BJ (cell line): ENCODE results near the gene KRT86. TPM values are rescaled to one million over a fixed set of nuclear protein-coding genes. Genes with fewer than 3 reads are reported as not detected.

Experiments
- CTCF ChIA-PET: fragments of 350-600 bp; formaldehyde crosslinking; extraction: SDS; loops from one replicate; lab custom pipeline; 2021; ENCODE audit warnings: antibody characterized with exemption, inconsistent platforms; lab: Yijun Ruan, JAX
- POLR2A ChIA-PET: fragments of 300-600 bp; sonication (Branson Sonifier 250); formaldehyde crosslinking; extraction: SDS; loops from one replicate; lab custom pipeline; 2021; ENCODE audit warnings: antibody characterized with exemption; lab: Charles Lee
- DNase-seq: peaks from one replicate; pipeline ENCODE4 v3.0.0-alpha.2; 2011; ENCODE audit warnings: low read depth
- H3K27me3 ChIP-seq: 2 replicates; pipeline ENCODE4 v1.6.0; 2011; ENCODE audit warnings: low read length; ENCODE audit not compliant: control insufficient read depth, insufficient read depth
- H3K36me3 ChIP-seq: 2 replicates; pipeline ENCODE4 v1.5.1; 2011; ENCODE audit warnings: low read length; ENCODE audit not compliant: control insufficient read depth, insufficient read depth
- H3K4me3 ChIP-seq: 2 replicates; pipeline ENCODE4 v1.5.1; 2011; ENCODE audit warnings: low read depth, mild to moderate bottlenecking, control low read depth, low read length
- CTCF ChIP-seq: IDR thresholded peaks from 2 replicates; pipeline ENCODE4 v1.5.1; 2011; ENCODE audit warnings: low read depth, mild to moderate bottlenecking, control low read depth, inconsistent platforms, low read length, moderate library complexity; ENCODE audit not compliant: insufficient read depth
- polyA plus RNA-seq: library from polyadenylated mRNA; depleted of rRNA; stranded (reverse); fragments of >200 nt; gene quantifications from 2 replicates; pipeline ENCODE4 v1.2.3, GENCODE V29; 2011

Gene KRT86
- polyA plus RNA-seq, 1 experiment = 2.5 TPM

DNA sequence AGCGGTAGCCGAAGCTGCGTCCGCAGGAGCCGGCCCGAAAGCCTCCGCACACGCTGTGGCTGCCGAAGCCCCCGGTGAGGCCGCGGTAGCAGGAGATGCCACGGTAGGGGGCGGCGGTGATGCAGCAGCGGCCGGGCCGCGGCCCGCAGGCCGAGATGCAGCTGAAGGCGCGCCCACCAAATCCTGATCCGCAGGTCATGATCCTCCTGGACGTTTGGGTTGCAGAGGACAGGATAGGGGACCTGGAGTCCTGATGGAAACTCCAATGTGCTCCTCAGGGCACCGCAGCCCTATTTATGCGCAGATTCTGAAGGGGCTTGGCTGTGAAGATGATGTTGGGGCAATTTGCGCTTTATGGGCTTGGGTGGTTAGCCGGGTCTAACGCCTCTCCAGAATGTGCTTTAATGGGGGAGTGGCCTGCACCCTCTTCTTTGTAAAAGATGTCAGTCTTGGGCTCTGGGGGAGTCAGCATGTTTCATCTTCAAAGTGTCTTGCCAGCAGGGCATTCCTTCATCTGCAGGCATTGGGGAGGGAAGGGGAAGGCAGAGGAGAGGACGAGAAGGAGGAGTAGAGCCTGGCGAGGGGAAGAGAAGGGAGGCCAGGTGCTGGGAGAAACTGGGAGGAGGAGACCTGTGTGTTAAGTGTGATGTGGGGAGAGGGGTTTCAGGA lies 17.0 kb downstream of the KRT86 start, which contains the start of gene KRT81:
Gene KRT81 (minus strand): TSS at position 268 of the 669 bp plus-strand sequence. CDS start 69 bp downstream, at position 199.
- DNase-seq = no peak
- TF ChIP-seq CTCF = no peak
- no peaks in the 10 kb centered on the region for H3K27me3 ChIP-seq
- no peaks in the 10 kb centered on the region for H3K36me3 ChIP-seq
- POLR2A ChIA-PET = no interaction called here
- no peak within 1 kb of the TSS for H3K4me3 ChIP-seq
- CTCF ChIA-PET = interaction anchor here (1.0 to 1.8 kb wide), 2 partner anchors 12 to 35 kb away, joined by 3 to 6 read pairs; no protein-coding TSS in a partner anchor

GRCh38 chr12:52293926-52294325 lies 19.5 kb downstream of the KRT86 start:
- no peak for TF ChIP-seq CTCF
- Histone ChIP-seq H3K27me3 (peaks cover 1% of the 10 kb centered on the region; the same call in 1 of the 2 replicates), H3K4me3 (no peak overlapping the region), H3K36me3 (no peaks in the 10 kb centered on the region)
- DNase-seq = no peak
- ChIA-PET POLR2A (no interaction called here), CTCF (interaction anchor here (2.9 kb wide), 1 partner anchor 33 kb away, joined by 16 read pairs; no protein-coding TSS in a partner anchor)

GRCh38 chr12:52294803-52295202 lies 20.4 kb downstream of the KRT86 start:
- ChIA-PET POLR2A (no interaction called here), CTCF (interaction anchor here (0.8 to 2.9 kb wide), 8 partner anchors 10 to 590 kb away, joined by 3 to 16 read pairs (median 4); no protein-coding TSS in a partner anchor)
- TF ChIP-seq CTCF = no peak

DNA sequence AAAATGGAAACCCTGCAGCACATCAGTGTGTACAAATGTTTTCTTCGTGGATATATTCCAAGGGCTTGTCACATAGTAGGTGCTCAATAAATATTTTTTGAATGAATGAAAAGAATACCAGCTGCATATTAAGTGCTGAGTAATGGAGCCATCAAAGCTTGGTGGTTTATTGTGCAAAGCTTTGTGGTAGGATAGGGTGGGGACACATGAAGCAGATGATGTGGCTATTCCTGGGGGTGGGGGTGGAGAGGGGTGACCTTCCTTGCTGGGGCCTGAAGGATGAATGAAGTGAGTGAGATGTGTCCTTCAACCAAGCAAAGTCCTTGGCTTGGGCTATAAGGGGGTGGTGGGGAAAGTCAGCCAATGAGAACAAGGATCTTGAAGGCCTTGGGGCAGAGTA lies 21.2 kb downstream of the KRT86 start:
- Histone ChIP-seq H3K4me3 (no peak overlapping the region), H3K27me3 (peaks cover 1% of the 10 kb centered on the region; the same call in 1 of the 2 replicates), H3K36me3 (no peaks in the 10 kb centered on the region)
- ChIA-PET CTCF (interaction anchor here (0.5 to 2.9 kb wide), 10 partner anchors 9 to 589 kb away, joined by 3 to 16 read pairs (median 4); no protein-coding TSS in a partner anchor), POLR2A (no interaction called here)
- DNase-seq = no peak
- no peak for TF ChIP-seq CTCF

More at GRCh38 chr12:52294803-52295202, 20.4 kb downstream of the KRT86 start:
- no peak overlapping the region for H3K4me3 ChIP-seq
- peaks cover 1% of the 10 kb centered on the region; the same call in 1 of the 2 replicates for H3K27me3 ChIP-seq
- no peak for DNase-seq
- no peaks in the 10 kb centered on the region for H3K36me3 ChIP-seq

DNA sequence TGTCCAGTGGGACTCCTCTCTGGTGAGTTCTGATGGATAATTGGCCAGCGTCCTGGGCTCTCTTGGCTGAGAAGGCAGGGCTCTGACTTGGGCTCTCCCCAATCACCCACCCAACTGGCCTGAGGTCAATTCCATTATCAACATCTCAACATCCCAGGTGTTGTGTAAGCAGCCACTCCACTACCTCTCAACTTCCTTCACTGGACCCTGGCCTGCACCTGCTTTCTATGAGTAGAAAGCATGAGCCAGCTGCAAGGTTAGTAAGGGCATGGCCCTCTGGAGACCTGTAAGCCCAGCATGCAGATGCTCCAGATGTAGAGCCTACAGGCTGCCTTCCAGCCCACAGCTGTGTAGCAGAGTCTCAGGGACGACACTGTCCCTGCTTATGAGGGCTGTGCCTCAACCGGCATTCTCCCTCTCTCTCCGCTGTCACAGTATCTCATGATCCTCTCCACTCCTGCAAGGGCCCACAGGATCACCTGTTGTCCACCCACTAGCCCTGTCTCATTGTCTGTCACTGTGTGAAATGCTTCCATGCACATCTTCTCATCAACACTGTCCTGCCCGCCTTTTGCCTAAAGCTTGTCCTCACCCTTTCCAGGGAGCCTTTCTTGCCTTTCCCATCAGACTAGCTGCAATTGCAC lies 22.2 kb downstream of the KRT86 start:
- no peak for TF ChIP-seq CTCF
- CTCF ChIA-PET = interaction anchor here (1.3 to 2.2 kb wide), 2 partner anchors 12 to 18 kb away, joined by 3 to 7 read pairs; no protein-coding TSS in a partner anchor
- no peak for DNase-seq
- POLR2A ChIA-PET = no interaction called here
- H3K4me3 ChIP-seq = no peak overlapping the region
- H3K27me3 ChIP-seq = peaks cover 1% of the 10 kb centered on the region; the same call in 1 of the 2 replicates
- H3K36me3 ChIP-seq = no peaks in the 10 kb centered on the region
